Measurements from ENCODE around the gene FOSL1. TPM values are rescaled to one million over a fixed set of nuclear protein-coding genes. Genes with fewer than 3 reads are reported as not detected.

The FOSL1 gene
- total and polyA plus RNA-seq, 2 of the 13 experiments (the other 11 are each of a cell fraction or from before 2014, with no cell fraction given), result 4.0 to 4.1 TPM

GRCh38 chr11:65860278-65861164 lies 39.7 kb downstream of the FOSL1 start, which contains the start of gene MUS81 (continued):
- peak; percentile 50; the same call in 1 of the 2 replicates for TF ChIP-seq IKZF5 (CRISPR knock-in tag; IDR thresholded peaks at IDR 0.05)
- peak; percentile 16 for TF ChIP-seq BCL6 (CRISPR knock-in tag; IDR thresholded peaks at IDR 0.05)
- TF ChIP-seq ZNF850 (CRISPR knock-in tag; conservative IDR thresholded peaks at IDR 0.05), result 0 out of 2 replicates have a peak, but pooled peaks have one; percentile 82
- peak; percentile 73; the same call in 1 of the 2 replicates for TF ChIP-seq REL (CRISPR knock-in tag; conservative IDR thresholded peaks at IDR 0.05)
- no peak for TF ChIP-seq NBN (conservative IDR thresholded peaks at IDR 0.05)
- no peak for TF ChIP-seq TEAD2 (CRISPR knock-in tag; IDR thresholded peaks at IDR 0.05)
- peak; percentile 60 for TF ChIP-seq SOX5 (CRISPR knock-in tag; IDR thresholded peaks at IDR 0.05; ENCODE audit: borderline replicate concordance)
- TF ChIP-seq ZC3H4 (CRISPR knock-in tag; IDR thresholded peaks at IDR 0.05; ENCODE audit: borderline replicate concordance), result no peak
- TF ChIP-seq ISX (CRISPR knock-in tag; conservative IDR thresholded peaks at IDR 0.05), result no peak
- 0 out of 2 replicates have a peak, but pooled peaks have one; percentile 63 for TF ChIP-seq HOXA7 (CRISPR knock-in tag; IDR thresholded peaks at IDR 0.05)
- 0 out of 2 replicates have a peak, but pooled peaks have one; percentile 26 for TF ChIP-seq SP140L (CRISPR knock-in tag; IDR thresholded peaks at IDR 0.05; ENCODE audit: borderline replicate concordance)
- TF ChIP-seq EHMT2 (IDR thresholded peaks at IDR 0.05; ENCODE audit: borderline replicate concordance, low read depth, low read length), result 0 out of 2 replicates have a peak, but pooled peaks have one; percentile 23
- TF ChIP-seq TAF15 (IDR thresholded peaks at IDR 0.05; ENCODE audit: low read depth, low read length, poor library complexity, severe bottlenecking), result peak; percentile 52
- TF ChIP-seq SIN3B (IDR thresholded peaks at IDR 0.05; ENCODE audit: low read length), result no peak
- TF ChIP-seq PHB2 (IDR thresholded peaks at IDR 0.05; ENCODE audit: partially characterized antibody), result no peak
- peak; percentile 69; the same call in 1 of the 2 replicates for TF ChIP-seq HOXA5 (CRISPR knock-in tag; IDR thresholded peaks at IDR 0.05)
- TF ChIP-seq HBP1 (CRISPR knock-in tag; IDR thresholded peaks at IDR 0.05; ENCODE audit: low read depth), result peak; percentile 79; the same call in 1 of the 2 replicates
- TF ChIP-seq, protein P1, sequence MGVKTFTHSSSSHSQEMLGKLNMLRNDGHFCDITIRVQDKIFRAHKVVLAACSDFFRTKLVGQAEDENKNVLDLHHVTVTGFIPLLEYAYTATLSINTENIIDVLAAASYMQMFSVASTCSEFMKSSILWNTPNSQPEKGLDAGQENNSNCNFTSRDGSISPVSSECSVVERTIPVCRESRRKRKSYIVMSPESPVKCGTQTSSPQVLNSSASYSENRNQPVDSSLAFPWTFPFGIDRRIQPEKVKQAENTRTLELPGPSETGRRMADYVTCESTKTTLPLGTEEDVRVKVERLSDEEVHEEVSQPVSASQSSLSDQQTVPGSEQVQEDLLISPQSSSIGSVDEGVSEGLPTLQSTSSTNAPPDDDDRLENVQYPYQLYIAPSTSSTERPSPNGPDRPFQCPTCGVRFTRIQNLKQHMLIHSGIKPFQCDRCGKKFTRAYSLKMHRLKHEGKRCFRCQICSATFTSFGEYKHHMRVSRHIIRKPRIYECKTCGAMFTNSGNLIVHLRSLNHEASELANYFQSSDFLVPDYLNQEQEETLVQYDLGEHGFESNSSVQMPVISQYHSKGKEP (CRISPR knock-in tag; IDR thresholded peaks at IDR 0.05), result no peak
- no peak for TF ChIP-seq TCF12 (IDR thresholded peaks at IDR 0.05)
- TF ChIP-seq TCF12 (CRISPR knock-in tag; IDR thresholded peaks at IDR 0.05), result peak; percentile 79
- TF ChIP-seq PRDM4 (CRISPR knock-in tag; IDR thresholded peaks at IDR 0.05; ENCODE audit: borderline replicate concordance), result no peak
- peak; percentile 65; the same call in 1 of the 2 replicates for TF ChIP-seq RFXAP (CRISPR knock-in tag; IDR thresholded peaks at IDR 0.05; ENCODE audit: borderline replicate concordance)
- TF ChIP-seq ZNF33A (CRISPR knock-in tag; IDR thresholded peaks at IDR 0.05; ENCODE audit: borderline replicate concordance), result peak; percentile 88; the same call in 1 of the 2 replicates
